A549 (cell line): ENCODE data around the gene NUMA1.

Source experiments
- BHLHE40 ChIP-seq: IDR thresholded peaks from 2 replicates; pipeline ENCODE4 v1.6.1; 2012; ENCODE audit warnings: low read depth, low read length, inconsistent platforms
- CHD2 ChIP-seq: fragments of 150-350 bp; IDR thresholded peaks from 2 replicates; pipeline ENCODE4 v1.6.1; 2014; ENCODE audit warnings: low read length; ENCODE audit not compliant: partially characterized antibody
- CTCF ChIP-seq: fragments of >200 bp; sonication (Bioruptor Twin); formaldehyde crosslinking; IDR thresholded peaks from 3 replicates; pipeline ENCODE4 v1.5.1; 2016
- ESRRA ChIP-seq: fragments of 150-350 bp; IDR thresholded peaks from 2 replicates; pipeline ENCODE4 v1.6.1; 2014; ENCODE audit warnings: mild to moderate bottlenecking, low read length, borderline replicate concordance
- FOSB ChIP-seq: fragments of 250-450 bp; sonication (Bioruptor Pico); IDR thresholded peaks from 2 replicates; pipeline ENCODE4 v1.5.0; 2020; ENCODE audit warnings: mild to moderate bottlenecking, moderate library complexity
- HMGXB4 ChIP-seq: fragments of 250-450 bp; sonication (Bioruptor Pico); IDR thresholded peaks from 2 replicates; pipeline ENCODE4 v1.5.0; 2021; ENCODE audit warnings: mild to moderate bottlenecking, moderate library complexity, borderline replicate concordance
- NFE2L2 ChIP-seq: fragments of 150-350 bp; conservative IDR thresholded peaks from 2 replicates; pipeline ENCODE4 v1.6.1; 2014; ENCODE audit warnings: low read length
- PHF8 ChIP-seq: fragments of 200-600 bp; sonication (generic); IDR thresholded peaks from 2 replicates; pipeline ENCODE4 v1.6.1; 2016; ENCODE audit warnings: low read depth, mild to moderate bottlenecking, antibody characterized with exemption, moderate library complexity, borderline replicate concordance
- POLR2A ChIP-seq: IDR thresholded peaks from 2 replicates; pipeline ENCODE4 v1.6.1; 2012; ENCODE audit warnings: mild to moderate bottlenecking, low read length

- peak; percentile 28; the same call in 1 of the 2 replicates for TF ChIP-seq POLR2A
- no peak for TF ChIP-seq PHF8
- TF ChIP-seq HMGXB4 (CRISPR knock-in tag), result no peak
- no peak for TF ChIP-seq BHLHE40
- no peak for TF ChIP-seq CTCF
- TF ChIP-seq FOSB, result no peak
- TF ChIP-seq ESRRA, result no peak
- TF ChIP-seq NFE2L2, result no peak
- no peak for TF ChIP-seq CHD2
Measured at GRCh38 chr11:72069787-72070251, 10.5 kb downstream of the NUMA1 start.
